ENCODE data around the gene EDC3.
"Not testable (repeated sequence)": the region's sequence is repeated elsewhere in the genome, so short reads cannot be mapped to it uniquely, and the experiment has no call there.

Gene EDC3

DNA sequence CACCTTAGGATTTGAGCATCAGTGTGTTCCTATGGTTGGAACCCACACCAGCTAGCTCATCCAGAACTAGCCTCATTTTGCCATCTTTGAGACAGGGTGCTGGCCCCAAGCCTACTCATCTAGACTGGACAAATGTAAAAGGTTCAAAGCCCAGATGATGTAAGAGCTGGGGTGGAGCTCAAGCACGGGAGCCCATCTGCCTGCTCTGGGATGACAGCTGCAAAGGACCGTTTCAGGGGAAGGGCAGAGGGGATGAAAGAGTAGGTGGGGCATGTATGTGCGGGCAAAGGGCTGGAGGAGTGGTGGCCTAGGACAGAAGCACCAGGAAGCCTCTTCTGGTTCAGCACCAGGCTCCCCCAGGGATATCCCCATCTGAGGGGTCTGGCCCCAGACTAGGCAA lies 64.4 kb downstream of the EDC3 start:
- intact Hi-C loops (cut with DNase I; ENCODE audit: low total_unique reads), result loop anchor here (5.0 to 10.0 kb wide), 3 partner anchors 167 to 323 kb away; partner anchors contain the start of genes RPP25 and UBL7
- Histone ChIP-seq H3K4me3 (no peak overlapping the region), H3K9me3 (no peaks in the 10 kb centered on the region), H3K27me3 (no peaks in the 10 kb centered on the region), H3K36me3 (peaks cover 45 to 100% (median 93%) of the 10 kb centered on the region in 3 donors), H3K4me1 (peaks cover 0 to 7% (median 0%) of the 10 kb centered on the region in 4 donors), H3K27ac (no peak overlapping the region)
- no peak for DNase-seq
- TF ChIP-seq, protein P1, sequence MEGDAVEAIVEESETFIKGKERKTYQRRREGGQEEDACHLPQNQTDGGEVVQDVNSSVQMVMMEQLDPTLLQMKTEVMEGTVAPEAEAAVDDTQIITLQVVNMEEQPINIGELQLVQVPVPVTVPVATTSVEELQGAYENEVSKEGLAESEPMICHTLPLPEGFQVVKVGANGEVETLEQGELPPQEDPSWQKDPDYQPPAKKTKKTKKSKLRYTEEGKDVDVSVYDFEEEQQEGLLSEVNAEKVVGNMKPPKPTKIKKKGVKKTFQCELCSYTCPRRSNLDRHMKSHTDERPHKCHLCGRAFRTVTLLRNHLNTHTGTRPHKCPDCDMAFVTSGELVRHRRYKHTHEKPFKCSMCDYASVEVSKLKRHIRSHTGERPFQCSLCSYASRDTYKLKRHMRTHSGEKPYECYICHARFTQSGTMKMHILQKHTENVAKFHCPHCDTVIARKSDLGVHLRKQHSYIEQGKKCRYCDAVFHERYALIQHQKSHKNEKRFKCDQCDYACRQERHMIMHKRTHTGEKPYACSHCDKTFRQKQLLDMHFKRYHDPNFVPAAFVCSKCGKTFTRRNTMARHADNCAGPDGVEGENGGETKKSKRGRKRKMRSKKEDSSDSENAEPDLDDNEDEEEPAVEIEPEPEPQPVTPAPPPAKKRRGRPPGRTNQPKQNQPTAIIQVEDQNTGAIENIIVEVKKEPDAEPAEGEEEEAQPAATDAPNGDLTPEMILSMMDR (IDR thresholded peaks at IDR 0.05), result no peak

DNA sequence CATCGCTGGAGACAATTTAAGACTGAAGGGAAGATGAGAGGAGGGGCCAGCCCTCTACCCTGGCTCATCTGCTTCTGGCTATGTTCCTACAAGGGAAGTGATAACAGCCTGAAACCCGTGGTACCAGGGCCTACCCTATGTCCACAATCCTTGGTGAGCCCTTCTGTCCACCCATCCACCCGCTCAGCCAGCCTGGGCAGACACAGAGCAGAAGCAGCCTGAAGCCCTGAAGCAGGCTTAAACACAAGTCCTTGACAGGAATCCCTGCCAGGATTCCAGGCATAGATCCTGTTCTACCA lies 64.8 kb downstream of the EDC3 start:
- H3K36me3 ChIP-seq, result peaks cover 45 to 100% (median 93%) of the 10 kb centered on the region in 3 donors
- no peak overlapping the region for H3K27ac ChIP-seq
- no peaks in the 10 kb centered on the region for H3K9me3 ChIP-seq
- DNase-seq, result peak in 1 of 2 donors; percentile 56
- no peaks in the 10 kb centered on the region for H3K27me3 ChIP-seq
- intact Hi-C loops (cut with DNase I; ENCODE audit: low total_unique reads), result loop anchor here (5.0 to 10.0 kb wide), 3 partner anchors 166 to 324 kb away; partner anchors contain the start of genes RPP25 and UBL7
- H3K4me3 ChIP-seq, result no peak overlapping the region
- peaks cover 0 to 7% (median 0%) of the 10 kb centered on the region in 4 donors for H3K4me1 ChIP-seq
- TF ChIP-seq, protein P1 (IDR thresholded peaks at IDR 0.05), result no peak

DNA sequence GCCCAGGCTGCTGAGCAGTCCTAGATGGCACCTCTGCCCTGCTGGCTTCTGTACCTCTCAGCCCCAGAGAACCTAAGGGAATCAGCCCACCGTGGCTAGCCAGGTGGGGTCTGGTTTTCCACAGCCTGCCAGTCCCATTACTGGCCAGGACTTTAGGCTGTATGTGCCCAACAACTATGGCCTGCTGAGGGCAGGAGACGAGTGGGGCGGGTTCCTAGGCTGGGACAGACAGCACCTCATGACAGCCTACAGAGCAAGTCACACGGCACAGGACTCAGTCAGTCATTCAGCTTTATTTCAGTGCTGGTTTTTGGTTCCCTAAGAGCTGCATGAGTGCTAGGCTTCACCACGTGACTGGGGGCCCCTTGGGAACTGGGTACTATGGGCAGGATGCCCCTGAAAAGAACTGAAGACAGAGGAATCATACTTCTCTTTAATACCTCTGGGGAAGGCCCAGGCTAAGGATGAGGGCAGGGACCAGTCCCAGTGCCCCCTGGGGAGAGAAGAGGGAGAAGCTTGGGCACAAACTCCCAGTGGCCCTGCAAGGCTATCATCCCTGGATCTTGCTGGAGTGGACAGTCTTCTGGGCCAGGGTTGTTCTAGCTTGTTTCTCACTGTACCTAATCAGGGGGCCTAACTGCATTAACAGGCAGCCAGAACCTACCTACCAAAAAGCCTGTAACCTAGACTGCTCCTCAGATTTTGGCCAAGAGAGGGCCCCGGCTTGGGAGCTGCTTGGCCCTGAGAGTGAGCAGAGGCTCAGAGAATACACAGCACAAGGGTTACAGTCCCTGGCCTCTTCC lies 65.3 kb downstream of the EDC3 start:
- intact Hi-C loops (cut with DNase I; ENCODE audit: low total_unique reads), result loop anchor here (5.0 to 10.0 kb wide), 3 partner anchors 166 to 324 kb away; partner anchors contain the start of genes RPP25 and UBL7
- peak in 1 of 2 donors; percentile 59 for DNase-seq
- no peaks in the 10 kb centered on the region for H3K27me3 ChIP-seq
- H3K36me3 ChIP-seq, result peaks cover 45 to 100% (median 93%) of the 10 kb centered on the region in 3 donors
- H3K4me3 ChIP-seq, result no peak overlapping the region
- H3K27ac ChIP-seq, result no peak overlapping the region
- no peaks in the 10 kb centered on the region for H3K9me3 ChIP-seq
- H3K4me1 ChIP-seq, result peaks cover 0 to 7% (median 0%) of the 10 kb centered on the region in 4 donors
- TF ChIP-seq, protein P1 (IDR thresholded peaks at IDR 0.05), result no peak

DNA sequence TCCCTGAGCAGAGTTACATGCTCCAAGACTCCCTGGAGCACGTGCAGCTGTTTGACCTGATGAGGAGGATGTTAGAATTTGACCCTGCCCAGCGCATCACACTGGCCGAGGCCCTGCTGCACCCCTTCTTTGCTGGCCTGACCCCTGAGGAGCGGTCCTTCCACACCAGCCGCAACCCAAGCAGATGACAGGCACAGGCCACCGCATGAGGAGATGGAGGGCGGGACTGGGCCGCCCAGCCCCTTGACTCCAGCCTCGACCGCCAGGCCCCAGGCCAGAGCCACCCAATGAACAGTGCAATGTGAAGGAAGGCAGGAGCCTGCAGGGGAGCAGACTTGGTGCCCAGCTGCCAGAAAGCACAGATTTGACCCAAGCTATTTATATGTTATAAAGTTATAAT lies 66.1 kb downstream of the EDC3 start:
- intact Hi-C loops (cut with DNase I; ENCODE audit: low total_unique reads), result loop anchor here (5.0 to 10.0 kb wide), 3 partner anchors 165 to 325 kb away; partner anchors contain the start of genes RPP25 and UBL7
- H3K36me3 ChIP-seq, result peaks cover 52 to 100% (median 94%) of the 10 kb centered on the region in 3 donors
- not testable (repeated sequence) for H3K27ac ChIP-seq, H3K27me3 ChIP-seq, H3K4me3 ChIP-seq, H3K4me1 ChIP-seq, H3K9me3 ChIP-seq
- peak in 1 of 2 donors; percentile 53 for DNase-seq

DNA sequence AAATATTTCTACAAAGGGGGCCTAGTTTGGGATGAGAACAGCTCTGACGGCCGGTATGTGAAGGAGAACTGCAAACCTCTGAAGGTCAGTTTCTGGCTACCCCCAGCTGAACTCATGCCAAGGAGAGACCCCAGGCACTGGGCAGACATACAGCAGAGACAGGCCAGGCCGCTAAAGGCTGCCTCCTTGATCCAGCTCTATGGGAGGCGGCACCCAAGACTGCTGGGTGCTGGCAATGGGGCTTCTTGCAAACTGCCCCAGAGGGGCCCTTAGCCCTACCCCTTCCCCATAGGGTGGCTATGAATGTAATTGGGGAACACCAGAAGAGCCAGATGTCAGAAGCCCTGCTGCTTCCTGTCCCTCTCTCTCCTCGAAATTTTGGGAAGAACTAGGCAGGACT lies 66.9 kb downstream of the EDC3 start:
- Histone ChIP-seq H3K27me3 (no peaks in the 10 kb centered on the region), H3K4me3 (no peak overlapping the region), H3K27ac (no peak overlapping the region), H3K36me3 (peaks cover 59 to 100% (median 95%) of the 10 kb centered on the region in 3 donors), H3K4me1 (peaks cover 0 to 7% (median 0%) of the 10 kb centered on the region in 4 donors), H3K9me3 (no peaks in the 10 kb centered on the region)
- DNase-seq, result no peak
- intact Hi-C loops (cut with DNase I; ENCODE audit: low total_unique reads), result no loop called here
- TF ChIP-seq, protein P1 (IDR thresholded peaks at IDR 0.05), result no peak

- Histone ChIP-seq H3K4me1 (peaks cover 0 to 7% (median 0%) of the 10 kb centered on the region in 4 donors), H3K9me3 (no peaks in the 10 kb centered on the region), H3K36me3 (peaks cover 67 to 100% (median 95%) of the 10 kb centered on the region in 3 donors), H3K27me3 (no peaks in the 10 kb centered on the region), H3K27ac (no peak overlapping the region), H3K4me3 (no peak overlapping the region)
- DNase-seq, result no peak
- TF ChIP-seq, protein P1 (IDR thresholded peaks at IDR 0.05), result no peak
- intact Hi-C loops (cut with DNase I; ENCODE audit: low total_unique reads), result no loop called here
These were observed 67.6 kb downstream of the EDC3 start for GRCh38 chr15:74628199-74628598.
